Activated T-helper 17 cell treated with anti-CD3 and anti-CD28 coated beads, Interleukin-2, amount 50 U/mL, for 72 hours (primary cell): ENCODE measurements around the gene PDIA4. TPM values are rescaled to one million over a fixed set of nuclear protein-coding genes. Genes with fewer than 3 reads are reported as not detected.
"Not testable (repeated sequence)": the region's sequence is repeated elsewhere in the genome, so short reads cannot be mapped to it uniquely, and the experiment has no call there.

Source experiments
- ATAC-seq: fragments of 150-1000 bp; cut with Tn5 transposase; replicated peaks from 2 replicates; pipeline ENCODE4 v1.10.0; 2021; ENCODE audit warnings: mild to moderate bottlenecking, moderate library complexity
- H3K27ac Mint-ChIP-seq: one replicate; pipeline ENCODE4 v1.8.0; 2022; ENCODE audit warnings: mixed read lengths
- H3K27me3 Mint-ChIP-seq: one replicate; pipeline ENCODE4 v1.8.0; 2022; ENCODE audit warnings: mixed read lengths
- H3K36me3 Mint-ChIP-seq: one replicate; pipeline ENCODE4 v1.8.0; 2022; ENCODE audit warnings: low read depth, mild to moderate bottlenecking, mixed read lengths
- H3K4me1 Mint-ChIP-seq: one replicate; pipeline ENCODE4 v1.8.0; 2022; ENCODE audit warnings: mixed read lengths
- H3K4me3 Mint-ChIP-seq: one replicate; pipeline ENCODE4 v1.8.0; 2022; ENCODE audit warnings: mild to moderate bottlenecking, mixed read lengths
- H3K9me3 Mint-ChIP-seq: one replicate; pipeline ENCODE4 v1.8.0; 2022; ENCODE audit warnings: mixed read lengths
- total RNA-seq, 2 donors: library from RNA; stranded (reverse); gene quantifications; one replicate each; pipeline ENCODE4 v1.2.3, GENCODE V29; 2022

PDIA4 gene
- total RNA-seq, 2 donors from 2014 or later = 54.2 to 95.7 TPM

DNA sequence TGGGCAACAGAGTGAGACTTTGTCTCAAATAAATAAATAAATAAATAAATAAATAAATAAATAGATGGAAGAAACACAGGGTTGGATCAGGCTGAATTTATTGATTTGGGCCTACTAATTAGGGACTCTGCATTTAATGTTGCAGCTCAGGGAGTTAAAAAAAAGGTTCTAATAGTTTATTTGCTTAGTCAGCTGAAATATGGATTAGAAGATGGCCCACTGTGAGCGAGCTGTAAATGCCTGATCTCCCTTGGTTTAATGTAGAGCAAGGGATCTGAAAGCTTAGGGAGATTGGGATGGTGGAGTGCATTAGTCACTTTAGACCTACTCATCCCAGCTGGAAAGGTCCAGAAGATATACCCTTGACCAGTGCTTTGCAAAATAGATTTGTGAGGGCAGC is 25.1 kb upstream of the PDIA4 start:
- Mint-ChIP-seq H3K4me3 (no peak overlapping the region), H3K36me3 (no peaks in the 10 kb centered on the region), H3K9me3 (no peaks in the 10 kb centered on the region), H3K4me1 (no peaks in the 10 kb centered on the region), H3K27me3 (peaks cover 3% of the 10 kb centered on the region), H3K27ac (no peak overlapping the region)
- ATAC-seq = no peak

- H3K9me3 Mint-ChIP-seq = no peaks in the 10 kb centered on the region
- no peak for ATAC-seq
- no peaks in the 10 kb centered on the region for H3K4me1 Mint-ChIP-seq
- no peak overlapping the region for H3K27ac Mint-ChIP-seq
- no peak overlapping the region for H3K4me3 Mint-ChIP-seq
- H3K27me3 Mint-ChIP-seq = peaks cover 3% of the 10 kb centered on the region
- H3K36me3 Mint-ChIP-seq = no peaks in the 10 kb centered on the region
Measured at GRCh38 chr7:149050941-149051340, 22.6 kb upstream of the PDIA4 start.

GRCh38 chr7:149048805-149049204 is 20.5 kb upstream of the PDIA4 start:
- peaks cover 3% of the 10 kb centered on the region for H3K27me3 Mint-ChIP-seq
- ATAC-seq = no peak
- no peaks in the 10 kb centered on the region for H3K36me3 Mint-ChIP-seq
- H3K27ac Mint-ChIP-seq = no peak overlapping the region
- H3K9me3 Mint-ChIP-seq = no peaks in the 10 kb centered on the region
- no peak overlapping the region for H3K4me3 Mint-ChIP-seq
- no peaks in the 10 kb centered on the region for H3K4me1 Mint-ChIP-seq

GRCh38 chr7:149046416-149046815 is 18.1 kb upstream of the PDIA4 start:
- no peak overlapping the region for H3K4me3 Mint-ChIP-seq
- H3K27ac Mint-ChIP-seq = no peak overlapping the region
- peaks cover 3% of the 10 kb centered on the region for H3K27me3 Mint-ChIP-seq
- H3K4me1 Mint-ChIP-seq = no peaks in the 10 kb centered on the region
- no peaks in the 10 kb centered on the region for H3K36me3 Mint-ChIP-seq
- ATAC-seq = no peak
- H3K9me3 Mint-ChIP-seq = no peaks in the 10 kb centered on the region

GRCh38 chr7:149043936-149044335 is 15.6 kb upstream of the PDIA4 start:
- H3K9me3 Mint-ChIP-seq = no peaks in the 10 kb centered on the region
- H3K27ac Mint-ChIP-seq = no peak overlapping the region
- no peak for ATAC-seq
- no peak overlapping the region for H3K4me3 Mint-ChIP-seq
- no peaks in the 10 kb centered on the region for H3K27me3 Mint-ChIP-seq
- H3K4me1 Mint-ChIP-seq = no peaks in the 10 kb centered on the region
- no peaks in the 10 kb centered on the region for H3K36me3 Mint-ChIP-seq

- H3K27ac Mint-ChIP-seq = no peak overlapping the region
- no peaks in the 10 kb centered on the region for H3K9me3 Mint-ChIP-seq
- no peaks in the 10 kb centered on the region for H3K27me3 Mint-ChIP-seq
- H3K4me1 Mint-ChIP-seq = no peaks in the 10 kb centered on the region
- ATAC-seq = no peak
- H3K4me3 Mint-ChIP-seq = no peak overlapping the region
- no peaks in the 10 kb centered on the region for H3K36me3 Mint-ChIP-seq
Measured at GRCh38 chr7:149041350-149041749, 13.0 kb upstream of the PDIA4 start.

DNA sequence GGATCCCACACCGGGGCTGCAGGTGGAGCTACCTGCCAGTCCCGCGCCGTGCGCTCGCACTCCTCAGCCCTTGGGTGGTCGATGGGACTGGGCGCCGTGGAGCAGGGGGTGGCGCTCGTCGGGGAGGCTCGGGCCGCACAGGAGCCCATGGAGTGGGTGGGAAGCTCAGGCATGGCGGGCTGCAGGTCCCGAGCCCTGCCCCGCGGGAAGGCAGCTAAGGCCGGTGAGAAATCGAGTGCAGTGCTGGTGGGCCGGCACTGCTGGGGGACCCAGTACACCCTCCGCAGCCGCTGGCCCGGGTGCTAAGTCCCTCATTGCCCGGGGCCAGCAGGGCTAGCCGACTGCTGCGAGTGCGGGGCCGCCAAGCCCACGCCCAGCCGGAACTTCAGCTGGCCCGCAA is 10.3 kb upstream of the PDIA4 start:
- H3K4me1 Mint-ChIP-seq, H3K4me3 Mint-ChIP-seq, ATAC-seq, H3K27ac Mint-ChIP-seq, H3K27me3 Mint-ChIP-seq, H3K9me3 Mint-ChIP-seq, H3K36me3 Mint-ChIP-seq: not testable (repeated sequence)

DNA sequence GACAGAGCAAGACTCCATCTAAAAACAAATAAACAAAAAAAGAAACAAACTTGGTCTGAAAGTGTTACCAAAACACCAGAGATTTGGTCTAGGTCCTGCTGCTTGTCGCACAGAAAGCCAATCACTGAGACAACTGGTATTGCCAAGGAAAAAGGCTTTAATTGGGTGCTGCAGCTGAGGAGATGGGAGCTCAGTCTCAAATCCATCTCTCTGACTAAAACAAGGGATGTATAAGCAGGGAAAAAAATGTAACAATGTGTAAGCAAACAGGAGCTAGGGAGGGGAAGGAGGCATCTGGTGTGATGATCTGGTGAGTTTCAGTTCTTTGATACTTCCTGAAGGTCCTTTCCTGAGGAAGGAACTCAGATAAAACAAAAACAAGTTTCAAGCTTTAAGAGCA is 8.4 kb upstream of the PDIA4 start:
- no peak for ATAC-seq
- Mint-ChIP-seq H3K4me1 (no peaks in the 10 kb centered on the region), H3K4me3 (no peak overlapping the region), H3K27ac (no peak overlapping the region), H3K9me3 (no peaks in the 10 kb centered on the region), H3K36me3 (no peaks in the 10 kb centered on the region), H3K27me3 (no peaks in the 10 kb centered on the region)

DNA sequence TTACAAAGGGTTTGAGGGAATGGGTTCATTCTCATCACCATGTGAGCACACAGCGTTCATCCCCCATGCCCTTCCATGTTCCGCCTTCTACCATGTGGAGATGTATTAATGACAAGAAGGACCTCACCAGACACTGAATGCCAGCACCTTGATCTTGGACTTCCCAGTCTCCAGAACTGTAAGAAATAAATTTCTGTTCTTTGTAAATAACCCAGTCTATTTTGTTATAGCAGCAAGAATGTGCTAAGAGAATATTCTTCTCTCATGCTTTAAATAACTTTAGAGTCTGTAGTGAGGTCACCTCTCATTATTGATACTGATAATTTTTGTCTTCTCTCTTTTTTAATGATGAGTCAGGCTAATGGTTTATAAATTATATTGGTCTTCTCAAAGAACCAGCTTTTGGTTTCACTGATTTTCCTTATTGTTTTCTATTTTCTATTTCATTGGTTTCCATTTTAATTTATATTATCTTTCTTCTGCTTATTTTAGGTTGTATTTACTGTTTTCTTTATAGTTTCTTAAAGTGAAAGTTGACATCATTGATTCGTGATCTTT is 3.1 kb upstream of the PDIA4 start:
- Mint-ChIP-seq H3K9me3 (no peaks in the 10 kb centered on the region), H3K36me3 (peaks cover 8% of the 10 kb centered on the region), H3K27ac (no peak overlapping the region), H3K4me3 (no peak overlapping the region), H3K4me1 (peaks cover 4% of the 10 kb centered on the region), H3K27me3 (no peaks in the 10 kb centered on the region)
- ATAC-seq = no peak

DNA sequence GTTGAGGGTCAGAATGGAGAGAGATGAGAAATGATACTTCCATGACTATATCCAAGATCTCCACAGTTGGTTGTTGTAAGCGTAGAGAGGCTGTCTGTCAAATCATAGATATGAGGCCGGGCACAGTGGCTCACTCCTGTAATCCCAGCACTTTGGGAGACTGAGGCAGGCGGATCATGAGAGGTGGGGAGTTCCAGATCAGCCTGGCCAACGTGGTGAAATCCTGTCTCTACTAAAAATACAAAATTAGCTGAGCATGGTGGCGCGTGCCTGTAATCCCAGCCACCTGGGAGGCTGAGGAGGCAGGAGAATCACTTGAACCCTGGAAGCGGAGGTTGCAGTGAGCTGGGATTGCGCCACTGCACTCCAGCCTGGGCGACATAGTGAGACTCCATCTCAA is 2.1 kb upstream of the PDIA4 start:
- not testable (repeated sequence) for H3K27me3 Mint-ChIP-seq, H3K4me3 Mint-ChIP-seq, H3K4me1 Mint-ChIP-seq, H3K27ac Mint-ChIP-seq, ATAC-seq, H3K9me3 Mint-ChIP-seq
- H3K36me3 Mint-ChIP-seq = peaks cover 18% of the 10 kb centered on the region

- H3K27me3 Mint-ChIP-seq = no peaks in the 10 kb centered on the region
- peaks cover 15% of the 10 kb centered on the region for H3K4me1 Mint-ChIP-seq
- ATAC-seq = no peak
- peak overlapping the region; percentile 96 for H3K4me3 Mint-ChIP-seq
- no peaks in the 10 kb centered on the region for H3K9me3 Mint-ChIP-seq
- H3K36me3 Mint-ChIP-seq = peaks cover 38% of the 10 kb centered on the region
- H3K27ac Mint-ChIP-seq = peak overlapping the region; percentile 90
Measured at GRCh38 chr7:149027611-149028345, 527 bp downstream of the PDIA4 start.

DNA sequence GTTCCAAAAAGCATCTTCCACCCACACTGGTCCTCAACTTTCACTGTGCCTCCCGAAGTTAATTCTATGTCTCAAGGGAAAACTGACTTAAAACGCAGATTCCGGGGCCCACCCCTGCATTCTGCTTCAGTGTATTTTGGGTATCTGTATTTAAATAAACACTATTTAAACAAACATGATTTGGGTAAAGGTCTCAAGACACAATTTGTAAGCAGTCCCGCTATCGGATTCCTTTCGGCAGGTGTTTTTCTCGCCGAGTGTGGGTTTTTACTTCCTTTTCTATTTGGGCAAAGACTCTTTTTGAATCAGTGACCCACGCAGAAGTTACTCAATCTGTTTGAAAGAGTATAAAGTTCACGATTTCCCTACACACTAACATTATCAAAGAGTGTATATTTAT is 1.2 kb downstream of the PDIA4 start:
- peak overlapping the region; percentile 96 for H3K4me3 Mint-ChIP-seq
- peaks cover 15% of the 10 kb centered on the region for H3K4me1 Mint-ChIP-seq
- ATAC-seq = no peak
- H3K27ac Mint-ChIP-seq = peak overlapping the region; percentile 90
- H3K27me3 Mint-ChIP-seq = no peaks in the 10 kb centered on the region
- H3K9me3 Mint-ChIP-seq = no peaks in the 10 kb centered on the region
- H3K36me3 Mint-ChIP-seq = peaks cover 43% of the 10 kb centered on the region

DNA sequence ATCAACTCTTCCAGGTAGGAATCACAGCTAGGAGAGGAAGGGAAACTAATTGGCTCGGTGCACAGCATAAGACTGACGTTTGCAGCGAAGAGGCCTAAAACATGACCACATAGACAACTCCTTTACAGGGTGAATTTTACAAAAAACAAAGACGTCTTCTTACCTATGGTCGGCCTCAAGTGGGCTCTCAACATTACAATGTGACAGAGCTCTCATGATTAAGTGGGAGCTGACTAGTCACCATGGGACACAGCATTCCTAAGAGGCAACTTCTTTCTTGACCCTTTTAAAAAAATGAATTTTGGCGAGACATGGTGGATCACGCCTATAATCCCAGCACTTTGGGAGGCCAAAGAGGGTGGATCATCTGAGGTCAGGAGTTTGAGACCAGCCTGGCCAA is 4.6 kb downstream of the PDIA4 start:
- Mint-ChIP-seq H3K4me3 (no peak overlapping the region), H3K9me3 (no peaks in the 10 kb centered on the region), H3K36me3 (peaks cover 77% of the 10 kb centered on the region), H3K4me1 (peaks cover 18% of the 10 kb centered on the region), H3K27me3 (no peaks in the 10 kb centered on the region), H3K27ac (peak overlapping the region; percentile 28)
- ATAC-seq = no peak

DNA sequence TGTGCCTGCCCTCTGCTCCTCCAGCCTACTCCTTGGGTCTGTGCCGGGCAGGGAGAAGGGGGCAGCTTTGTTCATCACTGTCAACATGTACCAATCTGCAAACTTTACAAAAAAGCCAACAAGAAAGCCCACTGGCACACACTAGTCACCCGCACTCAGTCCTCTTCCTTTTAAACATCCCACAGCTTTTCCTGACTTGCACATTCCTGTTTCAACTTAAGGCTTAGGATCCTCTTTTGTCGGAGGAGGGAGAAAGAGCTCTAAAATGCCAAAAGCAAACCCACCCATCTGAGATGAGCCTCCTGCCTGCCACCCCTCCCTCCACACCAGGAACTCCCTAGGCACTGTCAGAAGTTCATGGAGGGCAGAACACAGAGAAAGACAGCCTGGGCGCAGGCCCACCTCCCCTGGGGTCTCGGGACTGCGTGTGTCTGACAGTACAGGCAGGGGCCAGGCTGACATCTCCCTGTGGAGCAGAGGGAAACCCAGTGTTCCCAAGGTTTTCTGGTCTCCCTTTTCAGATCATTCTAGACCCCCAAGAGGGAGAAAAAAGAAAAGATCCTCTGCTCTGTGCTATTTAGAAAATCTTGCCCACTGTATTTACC is 5.4 kb downstream of the PDIA4 start:
- H3K4me3 Mint-ChIP-seq = no peak overlapping the region
- peaks cover 85% of the 10 kb centered on the region for H3K36me3 Mint-ChIP-seq
- H3K9me3 Mint-ChIP-seq = no peaks in the 10 kb centered on the region
- H3K4me1 Mint-ChIP-seq = peaks cover 18% of the 10 kb centered on the region
- H3K27ac Mint-ChIP-seq = peak overlapping the region; percentile 83
- ATAC-seq = no peak
- no peaks in the 10 kb centered on the region for H3K27me3 Mint-ChIP-seq

GRCh38 chr7:149021725-149022062 is 6.6 kb downstream of the PDIA4 start:
- peaks cover 18% of the 10 kb centered on the region for H3K4me1 Mint-ChIP-seq
- no peak overlapping the region for H3K4me3 Mint-ChIP-seq
- ATAC-seq = peak; percentile 19
- no peaks in the 10 kb centered on the region for H3K9me3 Mint-ChIP-seq
- no peaks in the 10 kb centered on the region for H3K27me3 Mint-ChIP-seq
- H3K27ac Mint-ChIP-seq = peak overlapping the region; percentile 83
- peaks cover 89% of the 10 kb centered on the region for H3K36me3 Mint-ChIP-seq
